Measurements from ENCODE around the gene ACTR6.

GRCh38 chr12:100213016-100213891, 12.6 kb downstream of the ACTR6 start:
- no peak for TF ChIP-seq CTCF (IDR thresholded peaks at IDR 0.05 in 8 of 11, conservative IDR thresholded peaks at IDR 0.05 in 3 of 11)
- TF ChIP-seq POLR2AphosphoS5 (IDR thresholded peaks at IDR 0.05) = no peak
- TF ChIP-seq POLR2A (IDR thresholded peaks at IDR 0.05) = no peak
